Measurements from ENCODE around the gene ST6GAL2.

ST6GAL2 gene

GRCh38 chr2:106864051-106864450, 21.9 kb downstream of the ST6GAL2 start:
- no peak for FAIRE-seq
- DNase-seq (ENCODE audit: low spot score) = no peak

- DNase-seq (ENCODE audit: low spot score) = peak; percentile 41
Measured at GRCh38 chr2:106863387-106863786, 22.6 kb downstream of the ST6GAL2 start.

DNA sequence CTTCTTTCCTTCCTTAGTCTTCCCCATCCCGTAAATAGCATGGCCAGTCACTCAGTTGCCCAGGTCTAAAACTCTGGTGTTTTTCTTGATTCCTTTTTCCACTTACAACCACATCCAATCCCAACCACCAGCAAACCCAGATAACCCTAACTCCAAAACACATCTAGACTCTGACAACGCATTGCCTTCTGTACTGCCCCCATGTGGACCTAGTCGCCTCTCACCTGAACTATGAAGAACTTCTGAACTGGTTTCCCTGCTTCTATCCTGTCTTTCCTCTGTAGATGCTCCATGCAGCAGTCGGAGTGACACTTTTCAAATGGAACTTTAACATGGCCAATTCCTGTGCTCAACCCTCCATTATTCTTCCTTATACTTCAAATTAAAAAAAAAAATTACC, 26.5 kb downstream of the ST6GAL2 start:
- no peak for FAIRE-seq

More at GRCh38 chr2:106863387-106863786, 22.6 kb downstream of the ST6GAL2 start:
- no peak for FAIRE-seq

DNA sequence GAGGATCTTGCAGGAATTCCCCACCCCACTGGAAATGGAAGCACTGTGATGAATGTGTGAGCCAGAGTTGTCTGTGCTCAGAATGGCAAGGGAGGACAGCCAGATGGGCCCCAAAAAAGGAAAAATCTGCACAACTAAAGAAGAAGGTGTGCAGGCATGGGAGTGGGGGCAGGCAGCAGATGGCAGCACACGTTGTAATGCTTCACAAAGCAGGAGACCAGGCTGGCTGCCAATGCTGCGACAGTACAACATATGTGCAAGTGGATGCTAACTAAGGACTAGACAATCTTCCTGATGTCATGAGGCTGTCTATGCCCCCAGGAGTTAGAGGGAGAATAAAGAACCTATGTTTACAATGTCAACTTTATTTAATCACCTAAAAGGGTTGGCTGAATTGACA, 27.2 kb downstream of the ST6GAL2 start:
- DNase-seq (ENCODE audit: low spot score) (no peak), FAIRE-seq (no peak)

More for the DNA sequence above, 26.5 kb downstream of the ST6GAL2 start:
- no peak for DNase-seq (ENCODE audit: low spot score)

DNA sequence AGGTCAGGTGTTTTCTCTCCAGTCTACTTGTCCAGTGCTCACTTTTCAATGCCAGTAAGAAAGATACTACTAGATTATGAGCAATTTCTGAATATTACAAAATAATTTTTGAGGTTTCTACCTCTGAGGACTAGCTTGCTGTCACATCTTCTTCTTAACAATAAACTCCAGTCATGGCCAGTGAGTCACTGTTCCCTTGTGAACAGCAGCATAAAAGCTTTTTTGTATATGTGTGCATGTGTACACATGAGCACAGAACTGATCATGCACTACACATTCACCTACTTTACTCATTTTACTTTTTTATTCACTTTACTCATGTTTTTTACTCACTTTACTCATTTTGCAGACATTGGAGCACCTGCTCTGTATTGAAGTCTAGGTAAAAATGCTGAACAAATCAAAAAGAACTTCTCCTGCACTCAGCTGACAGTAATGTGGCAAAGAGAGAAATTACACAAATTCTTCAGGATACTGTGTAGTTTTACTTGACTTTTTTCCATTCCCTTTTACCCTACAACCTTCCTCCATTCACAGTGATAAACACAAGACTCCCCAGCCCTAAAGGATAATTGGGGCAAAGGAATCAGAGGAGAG, 28.0 kb downstream of the ST6GAL2 start:
- FAIRE-seq (no peak), DNase-seq (ENCODE audit: low spot score) (no peak)

DNA sequence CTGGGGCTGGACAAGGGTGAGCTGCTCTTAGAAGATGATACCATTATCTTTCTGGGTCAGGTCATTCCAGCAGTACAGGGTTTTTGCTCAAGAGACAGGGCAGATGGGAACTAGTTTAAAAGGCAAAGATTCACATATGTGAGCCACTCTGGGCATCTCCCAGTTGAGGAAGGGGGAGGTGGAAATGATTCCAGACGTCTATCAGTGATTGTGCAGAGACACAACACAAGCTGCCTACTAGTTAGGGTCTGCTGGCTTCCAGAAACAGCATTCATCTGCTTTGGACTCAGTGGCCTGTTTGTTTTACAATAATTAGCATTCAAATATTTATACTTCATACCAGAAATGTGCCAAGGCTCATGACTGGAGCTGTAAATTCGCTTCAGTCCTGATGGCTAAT, 32.3 kb downstream of the ST6GAL2 start:
- DNase-seq (ENCODE audit: low spot score) = no peak
- FAIRE-seq = no peak

DNA sequence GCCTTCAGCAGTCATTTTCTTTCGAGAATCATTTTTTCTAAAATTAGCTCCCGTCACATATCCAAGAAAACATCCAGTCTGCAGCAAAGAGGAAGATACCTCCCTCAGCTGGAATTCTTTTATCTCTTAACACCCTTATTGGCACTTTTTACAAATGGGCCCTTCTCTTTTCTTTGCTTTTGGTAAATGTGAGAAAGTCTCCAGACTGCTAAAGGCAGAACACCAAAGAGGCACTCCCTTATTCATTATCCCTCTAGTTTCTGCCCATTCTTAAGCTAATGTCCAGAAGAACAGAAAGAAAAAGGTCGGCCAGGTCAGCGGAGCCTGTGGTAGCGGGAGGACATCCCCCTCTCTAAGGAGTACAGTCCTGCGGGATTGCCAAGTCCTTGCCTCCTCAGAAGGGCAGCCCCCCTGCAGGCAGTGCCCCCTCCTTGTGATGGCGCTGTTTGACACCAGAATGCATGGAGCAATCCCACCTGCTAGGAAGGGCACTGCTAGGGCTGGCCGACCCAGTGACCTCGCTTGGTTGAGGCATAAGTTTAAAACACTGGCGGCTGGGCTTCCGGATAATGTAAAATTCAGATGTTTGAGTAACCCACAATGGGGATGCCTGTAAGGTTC, 34.0 kb downstream of the ST6GAL2 start:
- no peak for FAIRE-seq
- DNase-seq (ENCODE audit: low spot score) = no peak

- DNase-seq (ENCODE audit: low spot score) (no peak), FAIRE-seq (no peak)
Measured at GRCh38 chr2:106851087-106851874, 34.7 kb downstream of the ST6GAL2 start.

DNA sequence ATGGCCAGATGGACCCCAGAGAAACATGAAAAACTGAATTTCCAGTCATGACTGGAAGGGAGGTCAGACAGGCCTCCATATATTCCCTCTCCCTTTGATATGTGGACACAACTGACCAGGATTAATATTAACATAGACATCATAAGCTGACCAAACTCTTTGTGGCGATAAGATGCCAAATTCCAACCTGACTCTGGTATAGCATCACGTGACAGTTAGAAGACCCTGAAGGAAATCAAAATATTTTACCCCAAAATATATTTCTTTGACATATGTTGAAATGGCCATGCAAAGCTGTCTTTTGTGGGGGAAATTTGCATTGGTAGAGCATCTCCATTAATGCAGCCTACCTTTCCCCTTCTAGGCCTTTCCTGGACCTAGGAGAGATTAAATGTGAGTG, 36.7 kb downstream of the ST6GAL2 start:
- FAIRE-seq (no peak), DNase-seq (ENCODE audit: low spot score) (no peak)

- no peak for FAIRE-seq
Measured at GRCh38 chr2:106847366-106847765, 38.6 kb downstream of the ST6GAL2 start.

GRCh38 chr2:106845716-106846115, 40.3 kb downstream of the ST6GAL2 start:
- FAIRE-seq = peak; percentile 42
- no peak for DNase-seq (ENCODE audit: low spot score)

More at GRCh38 chr2:106847366-106847765, 38.6 kb downstream of the ST6GAL2 start:
- no peak for DNase-seq (ENCODE audit: low spot score)

- no peak for FAIRE-seq
Measured at GRCh38 chr2:106843910-106844250, 42.1 kb downstream of the ST6GAL2 start.

GRCh38 chr2:106843001-106843909, 42.7 kb downstream of the ST6GAL2 start:
- FAIRE-seq (peak; percentile 50), DNase-seq (ENCODE audit: low spot score) (no peak)

More at GRCh38 chr2:106843910-106844250, 42.1 kb downstream of the ST6GAL2 start:
- no peak for DNase-seq (ENCODE audit: low spot score)

DNA sequence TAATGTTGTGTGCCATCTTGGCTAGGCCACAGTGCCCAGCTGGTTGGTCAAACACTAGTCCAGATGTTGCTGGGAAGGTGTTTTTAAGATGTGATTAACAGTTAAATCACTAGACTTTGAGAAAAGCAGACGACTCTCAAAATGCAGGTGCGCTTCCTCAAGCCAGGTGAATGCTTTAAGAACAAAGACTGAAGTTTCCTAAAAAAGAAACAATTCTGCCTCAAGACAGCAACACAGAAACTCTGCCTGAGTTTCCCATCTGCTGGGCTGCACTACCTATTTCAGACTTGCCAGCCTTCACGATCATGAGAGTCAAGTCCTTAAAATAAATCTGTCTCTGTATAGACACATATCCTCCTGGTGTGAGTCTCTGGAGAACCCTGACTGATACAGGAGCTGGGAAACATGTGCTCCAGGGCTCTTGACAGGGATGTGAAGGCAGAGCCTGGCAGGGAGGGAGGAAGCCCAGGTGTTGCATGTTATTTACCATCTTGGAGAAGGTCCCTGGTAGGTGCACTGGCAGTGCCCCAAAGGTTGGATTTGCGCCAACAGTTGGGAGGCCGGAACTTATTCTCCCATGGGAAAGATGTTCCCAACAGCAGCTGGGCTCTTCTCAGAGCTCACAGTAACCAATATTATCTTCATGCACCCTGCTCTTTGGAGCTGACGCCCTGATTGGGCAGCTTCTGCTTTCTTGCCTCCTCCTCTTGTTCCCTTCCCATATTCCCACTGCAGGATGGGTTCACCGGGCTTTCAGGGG, 43.9 kb downstream of the ST6GAL2 start:
- DNase-seq (ENCODE audit: low spot score) (no peak), FAIRE-seq (no peak)

GRCh38 chr2:106840818-106841217, 45.1 kb downstream of the ST6GAL2 start:
- no peak for FAIRE-seq
- DNase-seq (ENCODE audit: low spot score) = no peak

DNA sequence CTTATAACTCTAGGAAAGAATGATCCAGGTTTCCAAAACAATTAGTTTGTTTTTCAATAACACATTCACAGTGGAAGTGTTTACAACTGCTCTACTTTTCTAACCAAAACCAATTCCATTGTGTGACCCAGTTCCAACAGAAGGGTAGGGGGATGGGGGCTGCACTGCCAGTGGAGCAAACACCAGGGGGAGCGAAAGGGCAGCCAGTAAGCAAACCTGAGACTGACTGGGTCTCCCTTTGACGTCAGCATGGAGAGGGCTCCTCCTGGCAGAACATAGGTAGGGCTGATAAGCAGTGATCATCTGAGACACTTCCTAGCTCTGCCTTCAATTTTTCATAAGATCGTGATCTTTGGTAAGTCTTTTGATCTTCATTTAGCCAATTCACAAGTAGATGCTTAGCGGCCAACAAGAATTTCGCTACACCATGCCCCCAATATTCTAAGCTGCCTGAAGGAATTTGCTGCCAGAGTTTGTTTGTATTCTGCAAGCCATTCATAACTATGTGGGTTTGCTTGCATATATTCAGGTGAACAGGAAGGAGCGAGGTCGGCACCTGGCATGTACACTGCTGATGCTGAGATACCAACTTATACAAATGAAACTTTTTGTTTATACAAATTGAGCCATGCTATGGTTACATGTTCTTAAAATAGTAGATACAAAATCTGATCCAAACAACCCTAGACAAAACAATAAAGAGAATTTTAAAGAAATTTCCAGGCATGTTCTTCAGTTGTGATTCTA, 45.9 kb downstream of the ST6GAL2 start:
- peak; percentile 48 for DNase-seq (ENCODE audit: low spot score)
- no peak for FAIRE-seq

DNA sequence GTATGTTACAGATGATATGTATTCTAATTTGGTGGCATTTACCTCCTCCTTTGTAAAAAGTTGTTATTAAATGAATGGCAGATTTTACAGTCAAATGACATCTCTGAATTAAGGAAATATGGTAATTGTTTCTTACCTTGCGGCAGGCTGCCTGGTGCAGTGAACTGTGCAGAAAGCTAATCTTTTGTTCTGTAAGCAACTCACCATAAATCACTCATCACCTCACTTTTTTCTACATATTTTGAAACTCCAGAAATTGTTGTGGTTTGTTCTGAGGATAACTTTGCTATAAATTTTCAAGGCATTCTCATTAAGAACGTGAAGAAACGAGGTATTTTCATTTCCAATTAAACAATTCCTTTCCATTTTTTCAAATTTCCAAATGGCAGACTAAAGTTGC, 52.7 kb downstream of the ST6GAL2 start:
- no peak for FAIRE-seq
- no peak for DNase-seq (ENCODE audit: low spot score)

DNA sequence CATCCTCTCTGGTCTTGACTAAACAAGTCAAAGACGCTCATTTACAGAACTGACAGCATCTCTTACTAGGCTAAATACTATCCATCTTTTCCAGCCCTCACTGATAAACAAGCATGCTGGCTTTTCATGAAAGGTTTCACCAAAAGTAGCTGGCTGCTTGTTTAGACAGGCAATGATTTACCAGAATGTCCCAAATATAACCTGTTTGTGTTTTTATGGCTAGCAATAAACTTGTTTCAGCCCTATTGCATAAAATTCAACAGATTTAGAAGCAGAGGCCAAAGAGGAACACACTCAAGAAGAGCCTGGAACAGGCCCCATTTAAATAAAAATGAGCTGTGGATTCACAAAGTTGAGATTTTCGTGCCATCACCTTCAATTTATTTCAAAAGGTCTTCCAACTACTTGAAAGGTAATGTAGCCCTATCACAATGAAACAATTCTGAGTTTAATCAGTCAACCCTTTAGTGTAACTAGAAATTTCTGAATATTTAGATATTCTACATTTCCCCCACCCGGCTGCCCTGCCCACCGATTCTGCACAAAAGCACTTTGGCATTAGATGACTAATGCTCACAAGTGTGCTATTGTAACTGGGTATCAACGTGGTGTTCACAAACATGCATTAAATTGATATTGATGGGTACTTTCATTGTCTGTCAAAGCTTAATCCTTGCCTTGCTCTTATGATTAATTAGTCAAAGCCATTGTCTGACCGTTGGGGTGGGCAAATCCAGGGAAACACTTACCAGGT, 54.0 kb downstream of the ST6GAL2 start:
- FAIRE-seq (no peak), DNase-seq (ENCODE audit: low spot score) (no peak)

- no peak for FAIRE-seq
- no peak for DNase-seq (ENCODE audit: low spot score)
Measured at GRCh38 chr2:106831241-106831640, 54.7 kb downstream of the ST6GAL2 start.

Data from urothelium cell line (cell line).